Measurements from ENCODE around the gene PIK3R1.

- TF ChIP-seq POLR2A (IDR thresholded peaks at IDR 0.05; ENCODE audit: low read depth, low read length) (no peak), POLR2AphosphoS5 (IDR thresholded peaks at IDR 0.05; ENCODE audit: low read depth, low read length) (no peak), TAF1 (IDR thresholded peaks at IDR 0.05; ENCODE audit: borderline replicate concordance, low read depth, low read length) (no peak)
Measured at GRCh38 chr5:68240202-68240601, 24.6 kb downstream of the PIK3R1 start.

Data from GM12892 (cell line).